T-helper 1 cell treated with Interleukin-12 subunit alpha and Interleukin-12 subunit beta and Interleukin-4 antibody, amounts not matched to agents 30 μg/mL and 1 μg/mL, for 36 hours (primary cell): ENCODE measurements around the gene CHMP4A.

Experiments
- H3K27ac Mint-ChIP-seq: one replicate; pipeline ENCODE4 v1.8.0; 2021; ENCODE audit warnings: mild to moderate bottlenecking, mixed read lengths
- H3K27me3 Mint-ChIP-seq: one replicate; pipeline ENCODE4 v1.8.0; 2021; ENCODE audit warnings: low read depth, mixed read lengths
- H3K36me3 Mint-ChIP-seq: one replicate; pipeline ENCODE4 v1.8.0; 2021; ENCODE audit warnings: low read depth, mixed read lengths
- H3K4me1 Mint-ChIP-seq: one replicate; pipeline ENCODE4 v1.8.0; 2021; ENCODE audit warnings: low read depth, mixed read lengths
- H3K4me3 Mint-ChIP-seq: one replicate; pipeline ENCODE4 v1.8.0; 2021; ENCODE audit warnings: mild to moderate bottlenecking, moderate library complexity, mixed read lengths
- H3K9me3 Mint-ChIP-seq: one replicate; pipeline ENCODE4 v1.8.0; 2021; ENCODE audit warnings: mixed read lengths

CHMP4A gene

DNA sequence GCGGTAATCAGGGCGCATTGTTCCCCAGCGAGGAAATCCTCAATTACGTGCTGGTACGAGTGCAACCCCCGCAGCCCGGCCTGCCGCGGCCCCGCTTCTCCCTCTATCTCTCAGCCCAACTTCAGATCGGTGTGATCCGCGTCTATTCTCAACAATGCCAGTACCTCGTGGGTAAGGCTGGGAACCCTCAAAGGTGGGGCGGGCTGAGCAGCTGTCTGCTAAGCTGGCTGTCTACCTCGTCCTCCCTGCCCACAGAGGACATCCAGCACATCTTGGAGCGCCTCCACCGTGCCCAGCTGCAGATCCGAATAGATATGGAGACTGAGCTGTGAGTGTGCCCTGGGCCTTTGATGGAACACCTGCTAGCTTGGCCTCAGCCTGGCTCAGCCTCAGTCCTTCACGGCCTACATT is 40.4 kb downstream of the CHMP4A start:
- Mint-ChIP-seq H3K4me3 (no peak overlapping the region), H3K4me1 (peaks cover 19% of the 10 kb centered on the region), H3K27ac (peak overlapping the region; percentile 34), H3K36me3 (peaks cover 44% of the 10 kb centered on the region), H3K27me3 (no peaks in the 10 kb centered on the region), H3K9me3 (no peaks in the 10 kb centered on the region)

DNA sequence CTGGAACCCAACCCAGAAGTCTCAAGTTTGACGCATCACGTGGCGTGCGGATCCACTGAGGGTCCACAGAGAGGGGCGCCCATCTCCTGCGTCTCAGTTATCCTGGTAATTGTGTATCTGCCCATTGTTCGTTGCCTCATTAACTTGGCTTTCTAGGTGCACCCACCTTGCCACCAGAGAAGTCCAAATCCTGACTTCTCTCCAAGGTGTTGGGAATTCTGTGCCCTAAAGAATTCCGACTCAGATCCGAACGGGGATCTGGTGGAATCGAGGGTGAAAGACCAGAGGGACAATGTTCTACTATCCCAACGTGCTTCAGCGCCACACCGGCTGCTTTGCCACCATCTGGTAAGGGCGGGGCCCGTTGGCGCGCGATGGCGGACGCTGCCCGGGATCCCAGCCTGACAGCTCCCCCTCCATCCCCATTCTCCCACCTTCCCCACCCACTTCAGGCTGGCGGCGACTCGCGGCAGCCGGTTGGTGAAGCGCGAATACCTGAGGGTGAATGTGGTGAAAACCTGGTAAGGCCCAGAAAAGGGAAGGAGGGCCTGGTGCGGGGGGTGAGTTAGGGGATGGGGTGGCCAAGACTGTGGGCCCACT is 40.9 kb downstream of the CHMP4A start:
- no peak overlapping the region for H3K27ac Mint-ChIP-seq
- peaks cover 46% of the 10 kb centered on the region for H3K36me3 Mint-ChIP-seq
- peaks cover 23% of the 10 kb centered on the region for H3K4me1 Mint-ChIP-seq
- no peaks in the 10 kb centered on the region for H3K27me3 Mint-ChIP-seq
- H3K9me3 Mint-ChIP-seq: no peaks in the 10 kb centered on the region
- no peak overlapping the region for H3K4me3 Mint-ChIP-seq

GRCh38 chr14:24171422-24172260 is 41.6 kb downstream of the CHMP4A start, which contains the start of gene REC8:
TSS of gene REC8 (plus strand) at chr14:24172080. CDS start at chr14:24172553, 473 bp downstream.
- H3K4me3 Mint-ChIP-seq: peak within 1 kb of the TSS; percentile 40
- H3K4me1 Mint-ChIP-seq: peaks cover 23% of the 10 kb centered on the region
- H3K36me3 Mint-ChIP-seq: peaks cover 45% of the 10 kb centered on the region
- no peaks in the 10 kb centered on the region for H3K27me3 Mint-ChIP-seq
- H3K27ac Mint-ChIP-seq: peak within 1 kb of the TSS; percentile 78
- H3K9me3 Mint-ChIP-seq: no peaks in the 10 kb centered on the region

DNA sequence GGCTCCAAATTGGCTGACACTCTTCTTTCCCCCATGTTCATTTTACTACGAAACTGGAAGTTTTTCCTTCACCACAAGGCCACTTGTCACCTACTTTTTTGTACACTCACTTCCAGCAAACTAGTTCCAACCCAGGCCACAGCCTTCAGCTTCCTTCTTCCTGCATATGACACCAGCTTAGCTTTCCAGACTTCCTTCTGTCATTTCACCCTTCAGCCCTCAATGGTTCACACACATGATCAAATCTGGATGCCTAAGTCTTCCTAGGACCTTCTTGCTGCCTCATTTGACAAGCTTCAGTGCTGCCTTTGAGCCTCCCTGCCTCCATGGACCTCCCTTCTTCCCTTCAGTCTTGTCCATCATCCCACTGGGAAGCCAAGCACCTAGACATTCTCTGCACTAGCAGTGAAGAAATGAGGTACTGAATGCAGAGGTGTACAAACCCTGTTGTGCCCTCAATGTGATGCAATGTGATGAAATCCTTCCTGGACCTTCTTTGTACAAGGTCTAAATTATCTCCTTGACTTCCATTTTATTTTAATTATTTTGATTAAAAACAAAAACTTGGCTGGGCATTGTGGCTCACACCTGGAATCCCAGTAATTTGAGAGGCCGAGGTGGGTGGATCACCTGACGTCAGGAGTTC is 45.7 kb downstream of the CHMP4A start:
- H3K36me3 Mint-ChIP-seq: peaks cover 63% of the 10 kb centered on the region
- no peak overlapping the region for H3K4me3 Mint-ChIP-seq
- peak overlapping the region; percentile 17 for H3K27ac Mint-ChIP-seq
- peaks cover 44% of the 10 kb centered on the region for H3K4me1 Mint-ChIP-seq
- H3K27me3 Mint-ChIP-seq: no peaks in the 10 kb centered on the region
- no peaks in the 10 kb centered on the region for H3K9me3 Mint-ChIP-seq

- Mint-ChIP-seq H3K36me3 (peaks cover 74% of the 10 kb centered on the region), H3K27ac (no peak overlapping the region), H3K4me3 (no peak overlapping the region), H3K27me3 (no peaks in the 10 kb centered on the region), H3K9me3 (no peaks in the 10 kb centered on the region), H3K4me1 (peaks cover 46% of the 10 kb centered on the region)
Measured at GRCh38 chr14:24165785-24166184, 47.5 kb downstream of the CHMP4A start.

DNA sequence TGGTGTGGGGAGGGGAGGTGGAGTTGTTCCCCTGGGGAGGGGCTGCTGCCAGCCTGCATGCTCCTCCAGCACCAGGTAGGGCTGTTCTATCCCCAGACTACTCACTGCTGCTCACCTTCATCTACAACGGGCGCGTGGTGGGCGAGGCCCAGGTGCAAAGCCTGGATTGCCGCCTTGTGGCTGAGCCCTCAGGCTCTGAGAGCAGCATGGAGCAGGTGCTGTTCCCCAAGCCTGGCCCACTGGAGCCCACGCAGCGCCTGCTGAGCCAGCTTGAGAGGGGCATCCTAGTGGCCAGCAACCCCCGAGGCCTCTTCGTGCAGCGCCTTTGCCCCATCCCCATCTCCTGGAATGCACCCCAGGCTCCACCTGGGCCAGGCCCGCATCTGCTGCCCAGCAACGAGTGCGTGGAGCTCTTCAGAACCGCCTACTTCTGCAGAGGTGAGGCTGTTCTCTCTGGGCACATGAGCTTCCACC is 48.7 kb downstream of the CHMP4A start:
- H3K27ac Mint-ChIP-seq: peak overlapping the region; percentile 78
- peaks cover 78% of the 10 kb centered on the region for H3K36me3 Mint-ChIP-seq
- H3K4me3 Mint-ChIP-seq: peak overlapping the region; percentile 64
- H3K4me1 Mint-ChIP-seq: peaks cover 51% of the 10 kb centered on the region
- H3K27me3 Mint-ChIP-seq: no peaks in the 10 kb centered on the region
- no peaks in the 10 kb centered on the region for H3K9me3 Mint-ChIP-seq

DNA sequence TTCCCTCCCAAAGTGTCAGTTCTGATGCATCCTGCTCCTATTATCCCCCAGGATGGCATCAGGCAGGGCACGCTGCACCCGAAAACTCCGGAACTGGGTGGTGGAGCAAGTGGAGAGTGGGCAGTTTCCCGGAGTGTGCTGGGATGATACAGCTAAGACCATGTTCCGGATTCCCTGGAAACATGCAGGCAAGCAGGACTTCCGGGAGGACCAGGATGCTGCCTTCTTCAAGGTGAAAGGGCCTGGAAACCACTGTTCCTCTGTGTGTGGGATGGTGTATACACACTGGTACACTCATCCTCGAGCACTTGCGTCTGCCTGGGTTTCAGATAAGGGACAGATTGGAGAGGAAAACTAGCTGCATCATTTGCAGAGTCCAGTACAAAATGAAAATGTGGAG is 51.2 kb downstream of the CHMP4A start:
- Mint-ChIP-seq H3K27me3 (no peaks in the 10 kb centered on the region), H3K4me1 (peaks cover 41% of the 10 kb centered on the region), H3K36me3 (peaks cover 82% of the 10 kb centered on the region), H3K4me3 (peak overlapping the region; percentile 97), H3K27ac (peak overlapping the region; percentile 99), H3K9me3 (no peaks in the 10 kb centered on the region)

GRCh38 chr14:24160850-24161804 is 52.2 kb downstream of the CHMP4A start, which contains the start of gene IRF9:
TSS of gene IRF9 (plus strand) at chr14:24161265. CDS start at chr14:24162145, 880 bp downstream.
- Mint-ChIP-seq H3K9me3 (no peaks in the 10 kb centered on the region), H3K27me3 (no peaks in the 10 kb centered on the region), H3K4me1 (peaks cover 42% of the 10 kb centered on the region), H3K36me3 (peaks cover 80% of the 10 kb centered on the region), H3K27ac (peak within 1 kb of the TSS; percentile 99), H3K4me3 (peak within 1 kb of the TSS; percentile 97)

DNA sequence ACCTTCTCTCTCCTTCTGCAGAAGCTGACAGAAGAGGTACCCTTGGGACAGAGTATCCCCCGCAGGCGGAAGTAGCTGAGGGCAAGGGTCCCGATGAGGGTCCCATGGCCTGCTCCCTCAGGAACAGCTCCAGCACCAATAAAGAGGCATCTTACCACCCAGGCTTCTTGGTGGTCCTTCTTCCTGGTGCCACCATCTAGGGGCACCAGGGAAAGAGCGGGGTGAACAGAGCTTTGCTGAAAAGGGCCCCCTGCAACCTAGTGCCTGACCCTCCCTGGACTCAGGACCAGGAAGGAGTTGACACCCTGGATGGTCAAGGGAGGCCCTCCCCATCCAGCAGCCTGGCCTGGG is 52.8 kb downstream of the CHMP4A start:
- Mint-ChIP-seq H3K4me1 (peaks cover 39% of the 10 kb centered on the region), H3K27me3 (no peaks in the 10 kb centered on the region), H3K36me3 (peaks cover 80% of the 10 kb centered on the region), H3K9me3 (no peaks in the 10 kb centered on the region), H3K4me3 (peak overlapping the region; percentile 97), H3K27ac (peak overlapping the region; percentile 99)

GRCh38 chr14:24159777-24160498 is 53.4 kb downstream of the CHMP4A start:
- peaks cover 80% of the 10 kb centered on the region for H3K36me3 Mint-ChIP-seq
- H3K27me3 Mint-ChIP-seq: no peaks in the 10 kb centered on the region
- peak overlapping the region; percentile 99 for H3K27ac Mint-ChIP-seq
- H3K9me3 Mint-ChIP-seq: no peaks in the 10 kb centered on the region
- H3K4me1 Mint-ChIP-seq: peaks cover 38% of the 10 kb centered on the region
- no peak overlapping the region for H3K4me3 Mint-ChIP-seq
